GM23248 (cell line): Measurements from ENCODE around the gene SRP9.

Experiments used
- EZH2 ChIP-seq: fragments of 200-600 bp; sonication (generic); IDR thresholded peaks from 2 replicates; pipeline ENCODE4 v1.6.1; 2018; ENCODE audit warnings: antibody characterized with exemption, mild to moderate bottlenecking; ENCODE audit not compliant: insufficient read depth, poor library complexity, severe bottlenecking
- EZH2phosphoT487 ChIP-seq: fragments of 200-600 bp; sonication (generic); IDR thresholded peaks from 2 replicates; pipeline ENCODE4 v1.6.1; 2018; ENCODE audit warnings: antibody characterized with exemption, moderate library complexity, mild to moderate bottlenecking, low read depth; ENCODE audit not compliant: insufficient read depth

DNA sequence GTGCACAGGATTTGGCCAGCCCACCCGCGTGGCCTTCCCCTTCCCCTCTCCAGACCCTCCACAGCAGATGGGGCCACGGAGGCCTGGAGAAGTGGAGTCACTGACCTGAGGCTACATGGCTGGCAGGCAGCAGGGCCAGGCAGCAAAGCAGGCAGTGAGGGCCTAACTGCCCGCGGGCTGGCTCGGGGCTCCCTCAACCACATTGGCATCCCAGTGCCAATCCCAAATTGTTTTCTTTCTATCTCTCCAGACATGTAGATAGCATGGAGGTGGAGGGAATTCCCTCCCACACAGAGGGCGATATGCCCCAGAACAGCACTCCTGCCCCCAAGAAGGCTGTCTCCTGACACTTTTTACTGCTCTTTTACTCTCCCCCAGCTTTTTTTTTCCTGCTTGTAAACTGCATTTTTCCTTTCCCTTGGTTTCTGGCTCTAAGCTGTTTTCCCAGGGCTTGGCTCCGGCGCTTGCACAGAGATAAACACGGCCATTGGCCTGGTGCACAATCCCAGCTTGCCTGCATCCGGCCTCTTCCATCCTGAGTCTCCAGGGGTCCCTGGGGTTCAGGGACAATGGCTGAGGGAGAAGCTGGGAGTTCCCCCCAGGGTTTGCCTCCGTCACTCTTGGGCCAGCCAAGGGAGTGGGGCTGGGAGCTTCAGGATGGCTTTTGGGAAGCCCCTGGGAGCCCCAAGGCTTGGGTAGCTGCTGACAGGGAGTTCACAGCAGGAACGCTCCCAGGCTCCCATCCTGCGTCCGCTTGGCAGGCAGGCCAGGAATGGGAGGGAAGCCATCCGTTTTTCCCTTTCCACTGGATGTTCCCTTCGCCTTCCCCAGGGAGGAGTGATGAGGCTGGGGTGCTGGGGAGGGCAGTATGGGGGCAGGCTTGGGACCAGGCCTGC is 39.3 kb downstream of the SRP9 start:
- TF ChIP-seq EZH2 (no peak), EZH2phosphoT487 (no peak)
